Gastroesophageal sphincter (tissue), 4 donors: ENCODE results near the gene IER3IP1. TPM values are rescaled to one million over a fixed set of nuclear protein-coding genes. Genes with fewer than 3 reads are reported as not detected.

Source experiments
- ATAC-seq: fragments of 150-250 bp; one replicate; pipeline ENCODE4 v1.9.1; 2016; ENCODE audit warnings: mild to moderate bottlenecking, moderate library complexity
- H3K27ac ChIP-seq, 4 donors: fragments of 200-600 bp; sonication (generic) in 3 of 4; 1 replicate in 3 of 4; 2 replicates in 1 of 4; pipeline ENCODE4 v1.5.1; 2016 to 2019
- H3K27me3 ChIP-seq: fragments of 200-600 bp; sonication (generic); one replicate; pipeline ENCODE4 v1.5.1; 2019
- H3K36me3 ChIP-seq, 2 donors: fragments of 200-600 bp; sonication (generic); one replicate each; pipeline ENCODE4 v1.5.1; 2019; ENCODE audit warnings: control low read depth in 1 of 2
- H3K4me1 ChIP-seq, 3 donors: fragments of 200-600 bp; sonication (generic); 1 replicate in 2 of 3; 2 replicates in 1 of 3; pipeline ENCODE4 v1.5.1; 2016 to 2019; ENCODE audit warnings: control low read depth in 2 of 3
- H3K4me3 ChIP-seq, 2 donors: fragments of 200-600 bp; sonication (generic); one replicate each; pipeline ENCODE4 v1.5.1; 2019; ENCODE audit warnings: mild to moderate bottlenecking in 1 of 2, moderate library complexity in 1 of 2
- H3K9me3 ChIP-seq, 3 donors: fragments of 200-600 bp; sonication (generic); one replicate each; pipeline ENCODE4 v1.5.1; 2017 to 2019; ENCODE audit warnings: control low read depth in 2 of 3
- EP300 ChIP-seq: sonication (generic); formaldehyde crosslinking; IDR thresholded peaks from one replicate; pipeline ENCODE4 v1.6.1; 2017; ENCODE audit warnings: antibody characterized with exemption, mild to moderate bottlenecking
- POLR2A ChIP-seq, 2 donors: fragments of 450-650 bp; IDR thresholded peaks; one replicate each; pipeline ENCODE4 v1.6.1; 2017; ENCODE audit warnings: antibody characterized with exemption in 2 of 2, mild to moderate bottlenecking in 2 of 2, moderate library complexity in 1 of 2
- POLR2AphosphoS5 ChIP-seq: sonication (generic); formaldehyde crosslinking; IDR thresholded peaks from one replicate; pipeline ENCODE4 v1.6.1; 2017; ENCODE audit warnings: antibody characterized with exemption
- WGBS, 2 donors: methylation state at CpG; one replicate each; pipeline ENCODE4 v1.1.5; 2018; ENCODE audit warnings: low coverage in 1 of 2; 5-methylcytosine and 5-hydroxymethylcytosine counted together
- total RNA-seq, 4 donors: library from RNA; depleted of rRNA; stranded (reverse); fragments of >200 nt; gene quantifications; one replicate each; pipeline ENCODE4 v1.1.0, GENCODE V29; 2016
- TF ChIP-seq, protein P1 (sequence below), 4 experiments: fragments of 200-600 bp in 2 of 4; fragments of 450-650 bp in 2 of 4; sonication (generic) in 1 of 4; IDR thresholded peaks; one replicate each; pipeline ENCODE4 v1.5.1; 2017 to 2019; ENCODE audit warnings: antibody characterized with exemption in 4 of 4, mild to moderate bottlenecking in 2 of 4, moderate library complexity in 2 of 4

The IER3IP1 gene
- total RNA-seq, 4 donors from 2014 or later: 7.1 to 13.8 (median 10.5) TPM

DNA sequence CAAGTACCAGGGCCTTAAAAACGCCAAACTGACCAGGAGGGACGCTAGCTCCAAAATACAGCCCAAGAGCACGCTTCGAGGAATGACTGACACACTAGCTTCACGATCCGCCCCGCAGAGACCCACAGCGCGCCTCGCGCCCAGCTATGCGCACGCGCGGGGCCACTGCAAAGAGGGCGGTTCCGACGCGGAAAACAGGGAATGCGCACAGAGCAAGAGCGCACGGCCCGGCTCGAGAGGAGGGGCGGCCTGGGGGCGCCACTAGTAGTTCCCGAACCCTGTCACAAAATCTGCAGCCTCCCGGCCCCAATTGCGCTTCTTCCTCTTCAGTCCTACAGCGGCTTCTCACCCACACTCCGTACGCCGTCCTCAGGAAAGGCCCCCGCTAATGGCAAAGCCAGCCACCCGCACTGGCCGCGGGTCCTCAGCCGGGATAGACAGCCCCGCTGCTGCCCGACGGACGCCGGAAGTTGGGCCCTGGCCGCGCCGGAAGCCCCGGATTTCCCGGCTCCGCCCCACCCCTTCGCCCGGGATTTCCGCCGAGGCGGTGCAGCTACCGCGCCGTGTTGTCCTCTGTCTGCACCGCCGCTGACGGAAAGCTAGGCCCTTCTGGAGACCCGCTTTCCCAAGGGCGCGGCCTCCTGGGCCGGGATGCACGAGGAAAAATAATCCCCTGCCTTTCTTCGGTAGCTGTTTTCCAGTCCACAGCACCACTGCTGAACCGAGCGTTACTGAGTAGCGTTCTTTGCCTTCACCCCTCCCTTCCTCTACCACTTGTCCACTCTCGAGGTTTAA, 25.9 kb downstream of the IER3IP1 start, which contains the start of gene HDHD2:
TSS of gene HDHD2 (minus strand) at position 472 of the 795 bp plus-strand sequence. CDS start 14,061 bp downstream, outside the sequence.
- H3K27me3 ChIP-seq: no peaks in the 10 kb centered on the region
- 0 to 1% methylated on average over 11 to 23 of the region's 70 CpGs for WGBS, 2 donors
- peak; percentile 96 for ATAC-seq
- peak within 1 kb of the TSS; percentile 68 to 91 for H3K4me3 ChIP-seq
- peak within 1 kb of the TSS; percentile 84 to 96 (median 92) for H3K27ac ChIP-seq
- TF ChIP-seq POLR2A (IDR thresholded peaks at IDR 0.05) (peak; percentile 76 to 91), POLR2AphosphoS5 (peak; percentile 93), EP300 (no peak)
- no peaks in the 10 kb centered on the region for H3K9me3 ChIP-seq
- H3K4me1 ChIP-seq: peaks cover 0 to 37% (median 17%) of the 10 kb centered on the region in 3 donors
- H3K36me3 ChIP-seq: peaks cover 0 to 20% of the 10 kb centered on the region in 2 donors

DNA sequence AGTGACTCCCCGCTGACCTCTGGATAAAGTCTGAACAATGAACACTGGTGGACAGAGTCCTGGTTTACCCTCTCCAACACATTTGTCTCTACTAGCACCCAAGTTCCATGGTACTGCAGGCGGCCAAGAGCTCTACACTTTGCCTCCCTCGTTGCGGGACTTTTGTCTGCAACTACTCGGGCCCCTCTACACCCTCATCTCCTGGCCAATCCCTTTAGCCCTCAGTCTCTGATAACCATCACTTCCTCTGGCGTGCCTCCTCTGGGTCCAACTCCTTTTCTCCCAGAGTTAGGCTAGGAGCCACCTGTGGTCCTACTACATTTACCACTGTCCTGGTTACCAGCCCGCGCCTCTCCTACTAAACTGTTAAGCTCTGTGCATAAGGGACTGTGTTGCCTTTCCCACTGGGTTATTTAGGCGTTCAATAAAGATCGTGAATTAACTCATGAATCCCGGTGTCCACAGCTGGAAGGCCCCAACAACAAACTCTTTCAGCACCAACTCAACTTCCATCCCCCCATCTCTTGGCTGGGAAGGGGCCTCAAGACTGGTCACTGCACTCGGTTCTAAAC, 26.6 kb downstream of the IER3IP1 start:
- Histone ChIP-seq H3K27me3 (no peaks in the 10 kb centered on the region), H3K9me3 (no peaks in the 10 kb centered on the region), H3K4me3 (peak overlapping the region; percentile 68 to 91), H3K4me1 (peaks cover 0 to 37% (median 17%) of the 10 kb centered on the region in 3 donors), H3K36me3 (peaks cover 0 to 14% of the 10 kb centered on the region in 2 donors), H3K27ac (peak overlapping the region; percentile 84 to 96 (median 92))
- ATAC-seq: no peak
- 17 to 25% methylated on average over 9 to 11 of the region's 12 CpGs for WGBS, 2 donors
- no peak for TF ChIP-seq POLR2A (IDR thresholded peaks at IDR 0.05)
- TF ChIP-seq, protein P1, sequence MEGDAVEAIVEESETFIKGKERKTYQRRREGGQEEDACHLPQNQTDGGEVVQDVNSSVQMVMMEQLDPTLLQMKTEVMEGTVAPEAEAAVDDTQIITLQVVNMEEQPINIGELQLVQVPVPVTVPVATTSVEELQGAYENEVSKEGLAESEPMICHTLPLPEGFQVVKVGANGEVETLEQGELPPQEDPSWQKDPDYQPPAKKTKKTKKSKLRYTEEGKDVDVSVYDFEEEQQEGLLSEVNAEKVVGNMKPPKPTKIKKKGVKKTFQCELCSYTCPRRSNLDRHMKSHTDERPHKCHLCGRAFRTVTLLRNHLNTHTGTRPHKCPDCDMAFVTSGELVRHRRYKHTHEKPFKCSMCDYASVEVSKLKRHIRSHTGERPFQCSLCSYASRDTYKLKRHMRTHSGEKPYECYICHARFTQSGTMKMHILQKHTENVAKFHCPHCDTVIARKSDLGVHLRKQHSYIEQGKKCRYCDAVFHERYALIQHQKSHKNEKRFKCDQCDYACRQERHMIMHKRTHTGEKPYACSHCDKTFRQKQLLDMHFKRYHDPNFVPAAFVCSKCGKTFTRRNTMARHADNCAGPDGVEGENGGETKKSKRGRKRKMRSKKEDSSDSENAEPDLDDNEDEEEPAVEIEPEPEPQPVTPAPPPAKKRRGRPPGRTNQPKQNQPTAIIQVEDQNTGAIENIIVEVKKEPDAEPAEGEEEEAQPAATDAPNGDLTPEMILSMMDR (IDR thresholded peaks at IDR 0.05): no peak
- no peak for TF ChIP-seq EP300
- no peak for TF ChIP-seq POLR2AphosphoS5

DNA sequence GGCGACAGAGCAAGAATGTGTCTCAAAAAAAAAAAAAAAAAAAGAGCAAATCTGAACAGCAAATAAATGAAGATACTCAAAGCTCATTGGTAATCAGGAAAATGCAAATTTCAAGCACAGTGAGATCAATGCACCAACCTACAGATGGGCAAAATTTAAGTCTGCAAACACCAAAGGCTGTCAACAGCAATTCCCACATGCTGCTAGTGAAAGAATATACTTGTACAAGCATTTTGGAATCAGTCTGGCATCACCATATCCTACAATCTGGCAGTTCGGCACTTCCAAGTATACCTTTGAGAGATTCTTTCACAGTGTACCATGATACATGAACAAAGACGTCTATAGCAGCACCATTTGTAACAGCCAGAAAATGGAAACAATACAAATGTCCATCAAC, 30.0 kb downstream of the IER3IP1 start:
- no peak for ATAC-seq
- H3K9me3 ChIP-seq: no peaks in the 10 kb centered on the region
- H3K4me1 ChIP-seq: peaks cover 0 to 34% (median 14%) of the 10 kb centered on the region in 3 donors
- no peak overlapping the region for H3K27ac ChIP-seq
- no peaks in the 10 kb centered on the region for H3K36me3 ChIP-seq
- 83 to 86% methylated on average over 2 to 3 of the region's 3 CpGs for WGBS, 2 donors
- no peak overlapping the region for H3K4me3 ChIP-seq
- TF ChIP-seq, protein P1 (IDR thresholded peaks at IDR 0.05): no peak
- no peak for TF ChIP-seq POLR2A (IDR thresholded peaks at IDR 0.05)
- TF ChIP-seq POLR2AphosphoS5: no peak
- no peak for TF ChIP-seq EP300
- no peaks in the 10 kb centered on the region for H3K27me3 ChIP-seq

DNA sequence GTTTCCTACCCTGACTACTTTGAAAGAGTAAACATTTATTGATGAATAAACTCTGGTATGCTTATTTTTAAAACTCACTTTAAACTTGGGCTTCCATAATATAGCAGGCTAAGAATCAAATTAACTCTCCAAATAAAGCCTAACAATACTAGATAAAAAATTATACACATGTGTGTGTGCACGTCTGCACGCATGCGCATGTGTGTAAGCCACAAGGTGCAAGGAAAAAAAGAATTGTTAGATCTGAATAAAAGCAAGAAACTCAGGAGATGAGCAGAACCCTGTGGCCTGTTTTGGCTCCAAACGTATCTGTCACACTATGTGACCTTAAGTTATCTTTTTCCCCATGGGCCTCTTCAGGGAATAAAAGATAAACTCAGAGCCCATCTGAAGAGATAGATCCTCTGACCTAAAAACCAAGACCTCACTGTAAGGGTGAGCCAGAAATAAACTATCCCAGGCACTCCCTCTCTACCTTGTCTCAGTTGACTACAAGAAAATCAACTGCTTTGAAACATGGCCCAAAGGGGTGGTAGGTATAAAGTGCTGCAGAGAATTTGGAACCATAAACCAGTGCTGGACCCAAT, 32.2 kb downstream of the IER3IP1 start:
- H3K4me3 ChIP-seq: no peak overlapping the region

More for the DNA sequence above, 32.2 kb downstream of the IER3IP1 start:
- WGBS, 2 donors: 94 to 95% methylated on average over 4 of the region's 4 CpGs
- no peak for ATAC-seq
- TF ChIP-seq POLR2A (IDR thresholded peaks at IDR 0.05): no peak
- TF ChIP-seq EP300: no peak
- TF ChIP-seq POLR2AphosphoS5: no peak
- TF ChIP-seq, protein P1 (IDR thresholded peaks at IDR 0.05): no peak
- Histone ChIP-seq H3K27ac (no peak overlapping the region), H3K36me3 (no peaks in the 10 kb centered on the region), H3K9me3 (no peaks in the 10 kb centered on the region), H3K4me1 (peaks cover 0 to 23% (median 6%) of the 10 kb centered on the region in 3 donors), H3K27me3 (no peaks in the 10 kb centered on the region)
